ENCODE results near the gene APC. TPM values are rescaled to one million over a fixed set of nuclear protein-coding genes. Genes with fewer than 3 reads are reported as not detected.
A peak's percentile ranks its signal among the peaks of the same experiment; 100 is the strongest.

The APC gene
- total and polyA plus RNA-seq, 10 of the 15 experiments (the other 5 are each of a cell fraction or from before 2014, with no cell fraction given): 3.2 to 23.3 (median 13.8) TPM

- 49% methylated on average over 3 of the region's 3 CpGs for WGBS (ENCODE audit: insufficient coverage, insufficient replicate concordance, low lambda C conversion rate, missing lambda C conversion rate)
- H3K4me2 ChIP-seq (ENCODE audit: control insufficient read depth, insufficient read depth): no peak overlapping the region
- no peaks in the 10 kb centered on the region for H3K79me2 ChIP-seq (ENCODE audit: control insufficient read depth, insufficient read depth, low read length)
- H3K4me1 ChIP-seq (ENCODE audit: control insufficient read depth, insufficient read depth, low read length): no peaks in the 10 kb centered on the region
- H3K9me3 ChIP-seq (replicated peaks; ENCODE audit: control insufficient read depth, insufficient read depth, low read length): no peaks in the 10 kb centered on the region
- DNase-seq (ENCODE audit: low read depth, low spot score) (peak; percentile 31), ATAC-seq (peak; percentile 96), FAIRE-seq (peak; percentile 78)
- no peak overlapping the region for H3K4me3 ChIP-seq
- in situ Hi-C loops (cut with MboI): loop anchor here (5.0 kb wide), 1 partner anchor 205 kb away; no protein-coding TSS in a partner anchor
- H4K20me1 ChIP-seq (ENCODE audit: control insufficient read depth, insufficient read depth): no peaks in the 10 kb centered on the region
- ChIA-PET CTCF (interaction anchor here (0.6 to 6.4 kb wide), 61 partner anchors 9 to 848 kb away, joined by 3 to 216 read pairs (median 6); partner anchors contain the start of gene APC), POLR2A (interaction anchor here (1.0 kb wide), 1 partner anchor 71 kb away, joined by 3 read pairs; no protein-coding TSS in a partner anchor), RAD21 (ENCODE audit: unreplicated experiment) (interaction anchor here (0.7 to 4.8 kb wide), 31 partner anchors 9 to 583 kb away, joined by 3 to 57 read pairs (median 6); partner anchors contain the start of genes REEP5 and SRP19), SMC1A (ENCODE audit: uncharacterized antibody, unreplicated experiment) (interaction anchor here (0.6 to 7.2 kb wide), 43 partner anchors 8 to 847 kb away, joined by 3 to 147 read pairs (median 4); partner anchors contain the start of gene DCP2)
- no peak overlapping the region for H3K27ac ChIP-seq (ENCODE audit: control insufficient read depth, insufficient read depth)
- no peak overlapping the region for H3K9ac ChIP-seq (ENCODE audit: control insufficient read depth, insufficient read depth, low read length)
- TF ChIP-seq SPI1 (IDR thresholded peaks at IDR 0.05; ENCODE audit: borderline replicate concordance, insufficient read depth, low read depth, low read length): peak; percentile 51; the same call in 1 of the 2 replicates
- TF ChIP-seq POLR2AphosphoS5 (IDR thresholded peaks at IDR 0.05; ENCODE audit: low read length): no peak
- peak; percentile 87 for TF ChIP-seq SMC3 (IDR thresholded peaks at IDR 0.05; ENCODE audit: borderline replicate concordance, low read length)
- TF ChIP-seq NR2F1 (conservative IDR thresholded peaks at IDR 0.05): no peak
- no peak for TF ChIP-seq CEBPZ (IDR thresholded peaks at IDR 0.05; ENCODE audit: low read depth, low read length)
- no peak for TF ChIP-seq JUNB (IDR thresholded peaks at IDR 0.05)
- peak; percentile 86 for TF ChIP-seq RAD21 (IDR thresholded peaks at IDR 0.05; ENCODE audit: insufficient read depth, low read depth, low read length)
- TF ChIP-seq CTCF (IDR thresholded peaks at IDR 0.05 in 2 of 3, conservative IDR thresholded peaks at IDR 0.05 in 1 of 3; ENCODE audit: control insufficient read depth in 2 of 3, extremely low read depth in 1 of 3, insufficient read depth in 1 of 3, low read depth in 3 of 3, low read length in 3 of 3): peak; percentile 58 to 77 (median 75); a peak in 5 of 6 replicates
- no peak for TF ChIP-seq FOS (IDR thresholded peaks at IDR 0.05; ENCODE audit: borderline replicate concordance, extremely low read depth, insufficient read length)
- TF ChIP-seq CUX1 (IDR thresholded peaks at IDR 0.05; ENCODE audit: insufficient replicate concordance, low read depth, low read length): no peak
- no peak overlapping the region for H2AFZ ChIP-seq (ENCODE audit: control insufficient read depth, low read depth, low read length)
- H3K27me3 ChIP-seq (replicated peaks in 1 of 2; ENCODE audit: control insufficient read depth in 2 of 2, insufficient read depth in 2 of 2, low read length in 1 of 2): no peaks in the 10 kb centered on the region
- intact Hi-C loops (cut with micrococcal nuclease; ENCODE audit: unreplicated experiment): loop anchor here (1.0 to 10.0 kb wide), 5 partner anchors 50 to 583 kb away; no protein-coding TSS in a partner anchor
- no TSS peak for BruUV-seq (replicated peaks)
- no peaks in the 10 kb centered on the region for H3K36me3 ChIP-seq (ENCODE audit: control insufficient read depth in 2 of 2, insufficient read depth in 2 of 2, low read length in 1 of 2)
Observed at GRCh38 chr5:112757468-112758208, 20.0 kb downstream of the APC start.

Data from GM12878 (cell line).